DND-41 (cell line): ENCODE data around the gene CD74.

Experiments
- EZH2 ChIP-seq: IDR thresholded peaks from 3 replicates; pipeline ENCODE4 v1.6.1; 2012; ENCODE audit warnings: borderline replicate concordance, low read depth, mild to moderate bottlenecking, moderate library complexity, low read length, inconsistent platforms; ENCODE audit not compliant: severe bottlenecking
- TF ChIP-seq, protein P1 (sequence below): IDR thresholded peaks from 2 replicates; pipeline ENCODE4 v1.5.1; 2012; ENCODE audit warnings: borderline replicate concordance, low read length, moderate library complexity, mild to moderate bottlenecking; ENCODE audit not compliant: poor library complexity, severe bottlenecking; ENCODE audit errors: extremely low read depth

DNA sequence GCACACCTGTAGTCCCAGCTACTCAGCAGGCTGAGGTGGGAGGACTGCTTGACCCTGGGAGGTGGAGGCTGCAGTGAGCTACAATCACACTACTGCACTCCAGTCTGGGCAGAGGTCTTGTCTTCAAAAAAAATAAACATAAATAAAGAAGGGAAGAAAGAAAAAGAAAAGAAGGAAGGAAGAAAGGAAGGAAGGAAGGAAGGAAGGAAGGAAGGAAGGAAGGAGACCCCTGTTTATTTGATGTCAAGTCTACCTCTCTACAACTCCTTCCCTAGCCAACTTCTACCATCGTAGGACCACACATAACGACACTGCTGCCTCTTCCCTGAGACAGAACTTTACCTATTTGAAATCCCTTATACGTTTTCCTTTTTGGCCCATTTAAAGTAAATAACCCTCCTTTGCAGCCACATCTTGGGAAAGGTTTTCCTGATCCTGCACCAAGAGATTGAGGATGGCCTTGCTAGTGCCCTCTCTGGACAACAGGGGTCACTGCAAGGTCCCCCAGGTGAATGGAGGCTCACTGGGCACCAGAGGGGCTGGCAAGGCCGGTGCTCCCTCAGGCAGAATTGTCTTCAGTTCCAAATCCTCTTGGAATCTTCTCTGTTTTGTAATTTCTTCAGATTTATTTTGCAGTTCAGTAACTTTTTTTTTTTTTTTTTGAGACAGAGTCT is 26.3 kb upstream of the CD74 start:
- TF ChIP-seq, protein P1, sequence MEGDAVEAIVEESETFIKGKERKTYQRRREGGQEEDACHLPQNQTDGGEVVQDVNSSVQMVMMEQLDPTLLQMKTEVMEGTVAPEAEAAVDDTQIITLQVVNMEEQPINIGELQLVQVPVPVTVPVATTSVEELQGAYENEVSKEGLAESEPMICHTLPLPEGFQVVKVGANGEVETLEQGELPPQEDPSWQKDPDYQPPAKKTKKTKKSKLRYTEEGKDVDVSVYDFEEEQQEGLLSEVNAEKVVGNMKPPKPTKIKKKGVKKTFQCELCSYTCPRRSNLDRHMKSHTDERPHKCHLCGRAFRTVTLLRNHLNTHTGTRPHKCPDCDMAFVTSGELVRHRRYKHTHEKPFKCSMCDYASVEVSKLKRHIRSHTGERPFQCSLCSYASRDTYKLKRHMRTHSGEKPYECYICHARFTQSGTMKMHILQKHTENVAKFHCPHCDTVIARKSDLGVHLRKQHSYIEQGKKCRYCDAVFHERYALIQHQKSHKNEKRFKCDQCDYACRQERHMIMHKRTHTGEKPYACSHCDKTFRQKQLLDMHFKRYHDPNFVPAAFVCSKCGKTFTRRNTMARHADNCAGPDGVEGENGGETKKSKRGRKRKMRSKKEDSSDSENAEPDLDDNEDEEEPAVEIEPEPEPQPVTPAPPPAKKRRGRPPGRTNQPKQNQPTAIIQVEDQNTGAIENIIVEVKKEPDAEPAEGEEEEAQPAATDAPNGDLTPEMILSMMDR: peak; percentile 60
- no peak for TF ChIP-seq EZH2
